Fibroblast of peridontal ligament (primary cell): ENCODE data around the gene H2AZ2.
A peak's percentile ranks its signal among the peaks of the same experiment; 100 is the strongest.
"Not testable (repeated sequence)": the region's sequence is repeated elsewhere in the genome, so short reads cannot be mapped to it uniquely, and the experiment has no call there.

Experiments used
- DNase-seq: peaks from one replicate; pipeline ENCODE4 v3.0.0-alpha.2; 2010; ENCODE audit errors: extremely low read depth

The H2AZ2 gene

DNA sequence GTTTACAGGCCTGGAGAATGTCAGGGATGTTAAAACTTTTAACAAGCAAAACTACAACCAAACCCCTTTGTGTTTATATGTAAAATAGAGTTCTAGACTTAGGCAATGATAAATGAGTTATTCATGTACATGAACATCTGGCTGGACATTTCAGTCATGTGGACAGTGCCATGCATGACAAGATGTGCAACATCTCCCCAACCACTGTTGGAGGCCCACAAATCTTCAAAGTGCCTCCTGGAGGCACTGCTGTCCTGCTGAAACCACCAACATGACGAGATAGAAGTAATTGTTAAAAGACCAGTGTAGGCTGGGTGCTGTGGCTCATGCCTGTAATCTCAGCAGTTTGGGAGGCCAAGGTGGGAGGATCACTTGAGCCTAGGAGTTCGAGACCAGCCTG, 33.0 kb downstream of the H2AZ2 start:
- DNase-seq: no peak

DNA sequence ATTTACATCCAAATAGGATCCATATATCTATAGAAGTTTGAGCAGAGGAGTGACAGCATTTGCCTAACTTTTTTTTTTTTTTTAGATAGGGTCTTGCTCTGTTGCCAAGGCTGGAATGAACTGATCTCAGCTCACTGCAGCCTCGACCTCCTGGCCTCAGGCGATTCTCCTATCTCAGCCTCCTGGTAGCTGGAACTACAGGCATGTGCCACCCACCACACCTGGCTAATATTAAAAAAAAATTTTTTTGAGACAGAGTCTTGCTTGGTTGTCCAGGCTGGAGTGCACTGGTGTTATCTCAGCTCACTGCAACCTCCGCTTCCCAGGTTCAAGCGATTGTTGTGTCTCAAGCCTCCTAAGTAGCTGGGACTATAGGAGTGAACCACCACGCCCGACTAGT, 36.3 kb downstream of the H2AZ2 start:
- no peak for DNase-seq

- DNase-seq: no peak
These were observed 36.8 kb downstream of the H2AZ2 start for GRCh38 chr7:44811093-44811492.

DNA sequence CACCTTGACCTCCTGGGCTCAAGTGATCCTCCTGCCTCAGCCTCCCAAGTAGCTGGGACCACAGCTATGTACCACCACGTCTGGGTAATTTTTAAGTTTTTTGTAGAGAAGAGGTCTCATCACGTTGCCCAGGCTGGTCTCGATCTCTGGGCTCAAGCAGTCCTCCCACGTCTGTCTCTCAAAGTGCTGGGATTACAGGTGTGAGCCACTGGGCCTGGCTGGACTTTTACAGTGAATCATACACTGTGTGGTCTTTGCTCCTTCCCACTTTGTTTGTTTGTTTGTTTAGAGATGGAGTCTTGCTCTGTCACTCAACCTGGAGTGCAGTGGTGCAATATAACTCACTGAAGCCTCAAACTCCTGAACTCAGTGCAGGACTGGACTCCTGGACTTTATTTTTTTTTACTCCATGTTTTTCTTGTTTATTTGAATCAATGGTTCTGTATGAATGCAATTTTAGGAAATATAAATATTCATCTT, 38.9 kb downstream of the H2AZ2 start:
- no peak for DNase-seq

DNA sequence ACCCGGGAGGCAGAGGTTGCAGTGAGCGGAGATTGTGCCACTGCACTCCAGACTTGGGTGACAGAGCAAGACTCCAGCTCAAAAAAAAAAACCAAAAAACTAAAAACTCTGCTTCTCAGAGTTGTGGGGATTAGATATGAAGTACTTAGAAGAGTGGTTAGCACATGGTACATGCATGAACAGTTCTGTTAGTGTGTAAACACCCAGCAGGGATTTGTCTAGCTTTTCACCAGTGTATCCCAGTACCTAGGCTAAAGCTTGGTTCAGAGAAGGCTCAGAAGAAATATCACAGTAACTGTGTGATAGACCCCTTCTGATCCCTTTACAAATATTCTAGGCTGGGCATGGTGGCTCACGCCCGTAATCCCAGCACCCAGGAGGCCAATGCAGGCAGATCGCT, 41.9 kb downstream of the H2AZ2 start:
- DNase-seq: no peak

- DNase-seq: not testable (repeated sequence)
These were observed 43.9 kb downstream of the H2AZ2 start for GRCh38 chr7:44803828-44804519.

- DNase-seq: no peak
These were observed 45.4 kb downstream of the H2AZ2 start for GRCh38 chr7:44802418-44803025.

- DNase-seq: no peak
These were observed 46.0 kb downstream of the H2AZ2 start for GRCh38 chr7:44801890-44802289.

GRCh38 chr7:44799939-44800338, 47.9 kb downstream of the H2AZ2 start:
- no peak for DNase-seq

- peak; percentile 41 for DNase-seq
These were observed 49.1 kb downstream of the H2AZ2 start for GRCh38 chr7:44798649-44799305.

DNA sequence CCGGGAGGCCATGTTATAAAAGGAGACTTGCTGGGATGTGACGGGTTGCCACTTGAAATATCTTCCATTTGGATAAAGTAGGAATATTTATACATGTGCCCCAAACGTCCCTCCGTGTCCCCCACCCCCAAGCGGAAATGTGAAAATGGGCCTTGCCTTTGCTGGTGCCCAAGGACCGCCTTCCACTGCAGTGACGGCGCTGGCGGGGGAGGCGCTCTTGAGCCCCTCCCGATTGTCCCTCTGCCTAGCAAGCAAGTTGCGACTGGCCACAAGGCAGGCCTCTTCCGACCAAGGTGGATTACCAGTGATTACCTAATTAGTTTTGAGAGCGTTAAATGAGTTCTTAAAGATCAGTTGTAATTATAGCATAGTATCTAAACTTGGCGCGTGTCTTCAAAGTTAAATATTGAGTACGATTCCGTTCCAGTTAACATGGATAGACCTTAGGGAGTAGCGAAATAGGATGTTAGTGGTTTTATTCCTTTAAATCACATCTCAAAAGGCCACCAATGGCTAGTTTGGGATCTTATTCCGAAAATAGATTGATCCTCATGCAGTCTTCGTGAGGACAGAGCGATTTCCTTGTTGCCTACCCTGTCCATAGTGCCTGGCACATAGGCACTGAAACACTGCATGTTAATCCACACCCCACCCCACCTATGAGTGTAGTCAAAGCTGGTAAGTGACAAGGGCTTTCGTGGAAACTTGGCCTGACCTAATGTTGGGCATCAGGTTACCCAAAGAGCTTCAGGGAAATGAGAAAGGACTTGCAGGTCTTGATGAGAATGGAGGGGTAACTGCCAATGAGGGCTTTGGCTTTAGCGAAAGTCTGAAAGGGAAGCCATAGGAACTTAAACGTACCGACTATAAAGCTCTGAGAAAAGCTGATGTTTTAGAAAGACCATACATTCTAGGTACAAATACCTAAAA, 50.3 kb downstream of the H2AZ2 start:
- peak; percentile 79 for DNase-seq

DNA sequence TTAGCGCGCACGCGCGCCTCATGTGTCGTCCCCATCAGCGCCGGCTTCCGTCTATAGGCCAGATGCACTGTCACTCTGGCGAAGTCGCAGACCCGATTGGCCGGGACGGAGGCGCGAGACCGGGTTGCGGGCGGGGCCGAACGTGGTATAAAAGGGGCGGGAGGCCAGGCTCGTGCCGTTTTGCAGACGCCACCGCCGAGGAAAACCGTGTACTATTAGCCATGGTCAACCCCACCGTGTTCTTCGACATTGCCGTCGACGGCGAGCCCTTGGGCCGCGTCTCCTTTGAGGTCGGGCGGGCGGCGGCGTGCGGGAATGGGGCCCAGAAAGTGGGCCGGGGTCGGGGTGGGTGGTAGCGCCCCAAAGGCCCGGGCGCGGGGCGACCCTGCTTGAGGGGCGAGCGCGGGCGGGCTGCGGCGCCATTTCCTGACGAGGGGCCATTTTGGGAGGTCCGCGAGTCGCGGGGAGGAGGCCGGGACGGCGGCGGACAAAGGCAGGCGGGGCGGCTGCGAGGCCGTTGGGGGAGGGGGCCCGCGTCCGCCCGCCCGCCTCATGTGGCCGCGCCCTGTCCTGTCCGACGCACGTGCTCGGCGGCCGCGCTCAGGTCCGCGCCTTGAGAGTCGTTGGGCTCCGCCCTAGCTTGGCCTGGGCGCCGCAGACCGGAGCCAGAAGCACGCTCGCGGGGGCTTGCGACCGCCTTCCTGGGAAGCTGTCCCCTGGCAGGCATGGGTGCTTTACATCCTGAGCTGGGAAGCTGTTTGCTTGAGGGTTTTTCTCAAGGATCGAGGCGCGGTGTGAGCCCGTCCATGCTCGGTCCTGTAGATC, 51.2 kb downstream of the H2AZ2 start, which contains the start of gene PPIA:
PPIA (plus strand) TSS at position 178 of the 825 bp plus-strand sequence; CDS start at position 222, 44 bp downstream.
- peak; percentile 97 for DNase-seq

DNA sequence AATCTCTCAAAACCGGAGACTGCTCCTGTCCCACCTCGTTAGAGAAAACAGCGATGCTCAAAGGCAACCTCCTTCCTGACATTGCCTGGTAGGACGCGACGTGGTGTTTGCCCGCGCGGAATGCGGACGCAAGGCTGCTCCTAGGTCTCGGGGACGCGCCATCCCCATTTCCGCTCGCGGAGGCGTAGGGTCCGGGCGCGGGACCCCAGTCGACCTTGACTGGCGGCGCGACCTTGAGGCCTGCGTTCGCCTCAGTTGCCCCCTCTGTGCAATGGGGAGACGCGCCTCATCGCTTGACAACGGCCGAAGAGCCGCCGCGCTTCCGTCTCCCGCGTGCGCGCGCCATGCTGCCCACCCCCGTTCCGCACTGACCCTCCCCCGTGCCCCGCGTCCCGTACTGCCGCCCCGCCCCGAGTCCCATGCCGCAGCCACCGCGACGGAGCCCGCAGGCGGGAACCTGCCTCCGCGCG, 51.8 kb downstream of the H2AZ2 start:
- peak; percentile 38 for DNase-seq

- peak; percentile 24 for DNase-seq
These were observed 53.6 kb downstream of the H2AZ2 start for GRCh38 chr7:44794331-44794730.

GRCh38 chr7:44793919-44794318, 54.0 kb downstream of the H2AZ2 start:
- DNase-seq: peak; percentile 65

DNA sequence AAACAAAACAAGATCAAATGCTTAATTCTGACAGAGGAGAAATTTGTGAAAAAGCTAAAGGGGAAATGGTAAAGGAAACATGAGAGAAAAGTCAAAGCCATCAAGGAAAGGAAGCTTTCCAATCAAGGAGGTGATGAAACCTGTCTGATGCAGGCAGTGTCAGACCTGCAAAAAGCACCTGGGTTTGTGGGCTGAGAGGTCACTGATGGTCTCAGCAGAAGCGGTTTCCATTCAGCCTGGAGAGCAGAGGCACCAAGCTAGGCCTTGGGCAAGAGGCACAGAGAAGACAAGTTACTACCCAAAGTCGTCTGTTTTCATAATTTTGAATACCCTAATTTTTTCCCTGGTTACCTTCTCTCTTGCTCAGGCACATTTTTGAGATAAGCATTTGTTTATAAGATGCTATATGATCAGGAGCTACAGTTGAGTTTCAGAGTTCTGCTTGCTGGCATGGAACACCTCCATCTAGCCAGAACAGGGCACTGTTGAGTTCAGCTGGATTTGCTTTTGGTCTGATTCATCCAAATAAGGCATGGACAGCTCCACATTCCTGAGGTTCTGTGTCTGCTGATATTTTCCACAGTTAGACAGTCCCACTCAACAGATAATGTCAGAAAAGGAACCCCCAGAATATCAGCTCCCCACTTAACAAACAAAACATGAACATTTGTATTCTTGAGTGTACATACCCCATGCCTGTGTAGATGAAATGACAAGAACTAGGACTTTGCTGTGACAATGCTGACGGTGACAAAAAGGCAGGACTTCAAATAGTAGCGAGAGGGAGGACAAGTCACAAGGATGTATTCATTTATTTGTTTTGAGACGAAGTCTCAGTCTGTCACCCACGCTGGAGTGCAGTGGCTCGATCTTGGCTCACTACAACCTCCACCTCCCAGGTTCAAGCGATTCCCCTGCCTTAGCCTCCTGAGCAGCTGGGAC, 56.3 kb downstream of the H2AZ2 start:
- DNase-seq: peak; percentile 80

GRCh38 chr7:44789990-44790389, 57.9 kb downstream of the H2AZ2 start:
- no peak for DNase-seq

GRCh38 chr7:44787762-44788161, 60.1 kb downstream of the H2AZ2 start:
- no peak for DNase-seq

DNA sequence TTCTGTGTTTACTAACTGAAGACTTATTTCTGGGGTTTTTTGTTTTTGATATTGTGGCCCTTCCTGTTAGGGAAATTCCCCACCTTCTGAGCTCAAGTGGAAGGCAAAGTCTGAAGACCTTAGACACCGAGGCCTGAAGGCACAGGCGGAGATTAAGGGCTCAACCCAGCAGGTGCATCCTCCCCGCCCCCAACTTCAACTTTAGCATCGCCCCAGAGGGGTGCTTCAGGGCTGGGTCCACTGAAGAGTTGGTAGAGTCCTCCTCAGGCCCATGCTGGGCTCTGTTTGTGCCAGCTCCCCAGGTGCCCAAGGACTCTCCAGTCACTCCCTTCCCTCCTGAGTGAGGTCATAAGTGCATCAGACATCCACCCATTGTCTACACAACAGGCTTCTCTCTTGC, 60.8 kb downstream of the H2AZ2 start:
- DNase-seq: no peak

GRCh38 chr7:44785218-44785617, 62.7 kb downstream of the H2AZ2 start:
- not testable (repeated sequence) for DNase-seq
